Iris pigment epithelial cell (primary cell): Measurements from ENCODE around the gene GPX6.
A peak's percentile ranks its signal among the peaks of the same experiment; 100 is the strongest.
"Not testable (repeated sequence)": the region's sequence is repeated elsewhere in the genome, so short reads cannot be mapped to it uniquely, and the experiment has no call there.

ENCODE experiments used
- DNase-seq: peaks from one replicate; pipeline ENCODE4 v3.0.0-alpha.2; 2011; ENCODE audit warnings: low read depth

The GPX6 gene, protein sequence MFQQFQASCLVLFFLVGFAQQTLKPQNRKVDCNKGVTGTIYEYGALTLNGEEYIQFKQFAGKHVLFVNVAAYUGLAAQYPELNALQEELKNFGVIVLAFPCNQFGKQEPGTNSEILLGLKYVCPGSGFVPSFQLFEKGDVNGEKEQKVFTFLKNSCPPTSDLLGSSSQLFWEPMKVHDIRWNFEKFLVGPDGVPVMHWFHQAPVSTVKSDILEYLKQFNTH

DNA sequence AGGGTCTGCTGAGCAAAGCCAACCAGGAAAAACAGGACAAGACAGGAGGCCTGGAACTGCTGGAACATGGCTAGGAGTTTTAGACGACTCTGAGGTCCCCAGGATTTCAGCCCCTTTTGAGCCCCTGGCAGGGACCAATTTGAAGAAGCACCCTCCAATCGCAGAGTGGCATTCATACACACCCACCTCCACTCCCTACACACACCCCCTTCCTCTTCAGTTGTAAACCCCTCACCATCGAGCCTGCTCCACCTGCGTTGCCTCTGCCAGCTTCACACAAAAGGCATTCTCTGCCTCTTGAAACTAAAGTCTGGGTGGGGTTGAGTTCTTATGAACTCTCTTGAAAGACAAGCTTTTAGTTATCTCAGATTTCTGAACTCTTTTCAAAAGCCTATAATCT, at the start of gene GPX6:
GPX6 (minus strand) TSS at position 118 of the 400 bp plus-strand sequence; CDS start at position 68, 50 bp downstream.
- no peak for DNase-seq

DNA sequence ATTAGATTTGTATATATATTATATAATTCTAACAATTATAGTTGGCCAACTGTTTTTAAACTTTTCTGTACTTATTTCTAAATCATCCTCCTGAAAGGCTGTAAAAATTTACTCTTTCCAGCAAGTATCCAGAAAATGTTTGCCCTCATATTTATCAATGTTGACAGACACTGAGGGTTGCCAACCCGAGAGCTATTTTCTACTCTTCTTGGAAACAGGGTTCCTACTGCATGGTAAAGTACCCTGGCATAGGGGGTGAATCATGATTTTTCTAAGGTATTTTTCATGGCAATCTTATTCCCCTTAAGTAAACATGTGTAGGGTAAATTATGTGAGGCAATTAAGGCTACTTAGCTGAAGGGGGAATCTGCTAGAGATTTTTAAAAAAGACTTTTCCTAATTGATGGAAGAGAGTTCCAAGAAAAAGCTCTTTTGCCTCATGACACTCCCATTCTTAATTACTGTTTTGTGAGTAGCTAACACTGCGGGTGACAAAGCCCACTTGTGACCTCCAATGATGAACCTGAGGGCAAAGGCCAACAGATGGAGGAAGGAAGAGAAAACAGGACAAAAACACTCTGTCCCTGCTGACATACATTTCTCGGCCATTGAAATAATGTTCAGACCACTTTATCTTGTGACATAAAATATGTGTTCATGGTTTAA, 48.0 kb upstream of the GPX6 start:
- no peak for DNase-seq

DNA sequence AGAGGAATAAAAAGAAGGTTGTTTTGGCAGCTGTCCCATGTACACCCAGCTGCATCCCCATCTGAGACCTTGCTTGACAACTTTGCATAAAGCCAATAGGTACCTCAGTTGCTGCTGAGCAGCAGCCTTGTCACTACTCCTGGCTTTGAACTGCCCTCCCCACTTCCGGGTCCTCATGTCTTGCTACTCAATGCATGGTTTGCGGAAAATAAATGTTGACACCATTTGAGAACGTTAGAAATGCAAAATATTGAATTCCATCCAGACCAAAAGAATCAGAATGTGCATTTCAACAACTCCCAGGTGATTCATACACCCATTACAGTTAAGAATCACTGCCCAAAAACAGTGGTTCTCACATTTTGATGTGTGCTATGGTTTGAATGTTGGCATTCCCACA, 43.0 kb upstream of the GPX6 start:
- DNase-seq = no peak

DNA sequence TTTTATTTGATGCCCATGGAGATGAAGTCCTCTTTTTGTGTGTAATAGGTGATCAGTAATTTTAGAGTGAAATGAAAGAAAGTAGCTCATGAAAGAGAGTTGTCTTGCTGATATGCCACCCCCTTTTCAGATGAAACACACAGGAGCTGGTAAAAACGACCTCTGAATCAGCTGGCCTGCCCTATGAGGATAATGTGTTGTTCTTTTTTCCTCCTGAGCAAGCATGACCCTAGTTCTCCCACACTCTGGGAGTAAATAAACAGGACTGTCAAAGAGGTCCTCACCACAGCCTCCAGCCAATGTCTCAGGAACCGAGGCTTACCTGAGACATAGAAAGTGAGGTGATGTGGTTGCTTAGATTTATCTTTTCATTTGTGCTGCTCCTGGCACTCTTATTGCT, 39.5 kb upstream of the GPX6 start:
- DNase-seq = no peak

DNA sequence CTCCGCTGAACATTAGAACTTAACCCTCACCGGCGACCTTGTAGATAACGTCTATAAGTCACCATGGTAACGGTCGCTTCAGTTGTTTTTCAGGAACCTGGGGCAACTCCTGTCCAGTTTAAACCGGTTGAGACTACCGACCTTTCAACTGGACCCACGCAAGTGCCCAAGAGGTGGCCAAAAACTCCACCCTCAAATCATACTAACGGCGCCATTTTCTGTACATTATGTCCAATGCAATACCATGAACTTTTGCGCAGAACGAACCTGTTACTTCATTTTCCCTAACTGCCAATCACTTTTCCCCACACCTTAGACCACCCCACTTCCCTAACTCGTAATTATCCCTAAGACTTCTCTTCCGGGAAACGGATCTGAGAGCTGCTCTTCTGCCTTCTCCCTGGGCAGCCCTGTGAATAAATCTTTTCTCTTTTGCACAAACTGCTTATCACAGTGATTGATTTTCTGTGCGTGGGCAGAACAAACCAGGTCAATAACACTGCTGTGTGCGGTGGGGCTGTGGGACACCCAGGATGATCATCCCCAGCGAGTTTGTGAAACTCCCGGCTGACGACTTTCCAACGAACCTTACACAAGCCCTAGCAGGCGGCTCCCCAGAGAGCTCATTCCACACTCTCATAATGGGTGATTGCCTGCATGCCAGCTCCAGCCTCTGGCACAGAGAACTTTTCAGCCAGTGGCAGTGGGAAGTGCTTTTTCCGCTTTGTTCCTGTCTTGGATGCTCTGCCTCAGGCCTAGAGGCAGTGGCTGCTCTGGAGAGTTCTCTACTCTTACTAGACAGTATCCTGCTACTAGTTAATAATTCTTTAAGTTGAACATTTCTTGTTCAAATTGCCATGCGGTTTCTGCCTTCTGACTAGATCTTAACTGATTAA, 38.6 kb upstream of the GPX6 start:
- no peak for DNase-seq

DNA sequence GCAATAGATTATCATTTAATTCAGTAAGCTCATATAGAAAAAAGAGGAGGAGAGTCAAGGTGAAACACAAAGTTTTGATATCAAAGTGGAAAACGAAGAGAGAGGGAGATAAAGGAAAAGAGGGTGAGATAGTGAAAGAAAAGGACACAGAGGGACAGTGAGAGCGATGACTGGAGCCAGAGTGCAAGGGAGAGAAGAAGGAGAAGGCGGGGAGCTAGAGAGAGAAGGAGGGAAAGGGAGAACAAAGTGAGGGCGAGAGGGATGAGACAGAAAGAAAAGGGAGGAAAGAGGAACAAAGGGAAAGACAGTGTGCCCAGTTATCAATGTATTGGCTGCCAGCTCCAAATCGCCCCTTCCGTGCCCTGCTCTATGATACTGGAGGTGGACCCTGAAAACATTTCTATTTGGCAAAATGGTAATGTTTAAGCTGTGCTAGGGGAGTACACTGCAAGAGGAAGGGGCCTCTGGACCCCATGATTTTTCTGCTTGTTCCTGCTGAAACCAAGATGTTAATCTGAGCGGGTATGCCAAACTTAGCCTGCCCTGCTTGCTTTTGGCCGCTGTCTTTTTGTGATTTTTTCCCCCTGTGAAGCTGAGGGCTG, 37.9 kb upstream of the GPX6 start:
- DNase-seq = no peak

DNA sequence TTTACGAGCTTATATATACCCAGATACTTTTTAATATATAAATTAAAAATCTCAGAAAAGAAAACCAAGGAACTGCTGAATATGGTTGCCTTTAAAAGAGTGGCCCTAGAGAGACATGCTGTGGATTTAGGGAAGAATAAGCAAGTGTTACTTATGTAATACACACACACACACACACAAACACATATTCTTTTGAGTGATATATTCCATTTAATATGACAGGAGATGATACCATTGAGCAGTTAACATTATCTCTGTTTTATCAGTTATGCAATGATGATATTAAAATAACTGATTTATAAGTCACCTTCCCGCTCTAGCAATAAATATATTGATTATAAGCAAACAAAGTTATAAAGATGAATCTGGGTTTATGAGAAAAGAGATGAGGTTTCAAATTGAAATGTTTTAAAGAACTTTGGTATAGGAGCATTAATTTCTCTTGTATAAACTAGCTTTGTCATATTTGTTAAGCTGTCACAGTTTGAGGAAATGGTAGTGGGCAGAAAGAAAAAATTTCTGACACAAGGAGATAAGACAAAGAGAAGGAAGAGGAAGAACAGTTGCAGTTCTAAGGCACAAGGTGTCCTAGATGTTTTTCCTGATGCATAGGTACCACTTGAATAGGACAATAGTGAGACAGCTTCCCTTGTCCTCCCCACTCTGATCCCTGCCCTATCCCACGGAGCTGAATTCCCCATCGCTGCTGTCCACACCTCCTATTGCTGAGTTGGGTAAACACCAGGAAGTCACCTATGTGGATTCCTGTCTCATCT, 36.5 kb upstream of the GPX6 start:
- no peak for DNase-seq

DNA sequence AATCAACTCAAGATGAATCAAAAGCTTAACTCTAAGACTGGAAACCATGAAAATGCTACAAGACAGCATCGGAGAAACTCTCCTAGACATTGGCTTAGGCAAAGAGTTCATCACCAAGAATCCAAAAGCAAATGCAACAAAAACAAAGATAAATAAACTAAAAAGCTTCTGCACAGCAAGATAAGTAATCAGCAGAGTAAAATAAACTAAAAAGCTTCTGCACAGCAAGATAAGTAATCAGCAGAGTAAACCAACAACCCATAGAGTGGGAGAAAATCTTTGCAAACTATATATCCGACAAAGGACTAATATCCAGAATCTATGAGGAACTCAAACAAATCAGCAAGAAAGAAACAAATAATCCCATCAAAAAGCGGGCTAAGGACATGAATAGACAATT, 31.4 kb upstream of the GPX6 start:
- not testable (repeated sequence) for DNase-seq

DNA sequence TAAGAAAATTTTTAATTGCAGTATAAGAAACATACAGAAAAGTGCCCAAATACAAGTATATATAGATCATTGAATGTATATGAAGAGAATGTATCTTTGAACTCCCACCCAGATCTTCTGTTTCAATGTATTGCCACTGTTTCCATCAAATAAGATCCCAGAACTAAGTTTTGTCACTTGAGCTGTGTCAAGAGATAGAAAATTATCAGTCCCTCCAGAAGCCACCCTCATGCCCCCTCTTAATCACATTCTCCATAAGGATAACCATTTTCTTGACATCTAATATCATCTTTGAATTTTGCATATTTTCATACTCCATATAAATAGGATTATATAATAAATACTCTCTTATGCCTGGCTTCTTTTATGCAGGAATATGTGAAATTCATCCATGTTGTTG, 30.4 kb upstream of the GPX6 start:
- no peak for DNase-seq

DNA sequence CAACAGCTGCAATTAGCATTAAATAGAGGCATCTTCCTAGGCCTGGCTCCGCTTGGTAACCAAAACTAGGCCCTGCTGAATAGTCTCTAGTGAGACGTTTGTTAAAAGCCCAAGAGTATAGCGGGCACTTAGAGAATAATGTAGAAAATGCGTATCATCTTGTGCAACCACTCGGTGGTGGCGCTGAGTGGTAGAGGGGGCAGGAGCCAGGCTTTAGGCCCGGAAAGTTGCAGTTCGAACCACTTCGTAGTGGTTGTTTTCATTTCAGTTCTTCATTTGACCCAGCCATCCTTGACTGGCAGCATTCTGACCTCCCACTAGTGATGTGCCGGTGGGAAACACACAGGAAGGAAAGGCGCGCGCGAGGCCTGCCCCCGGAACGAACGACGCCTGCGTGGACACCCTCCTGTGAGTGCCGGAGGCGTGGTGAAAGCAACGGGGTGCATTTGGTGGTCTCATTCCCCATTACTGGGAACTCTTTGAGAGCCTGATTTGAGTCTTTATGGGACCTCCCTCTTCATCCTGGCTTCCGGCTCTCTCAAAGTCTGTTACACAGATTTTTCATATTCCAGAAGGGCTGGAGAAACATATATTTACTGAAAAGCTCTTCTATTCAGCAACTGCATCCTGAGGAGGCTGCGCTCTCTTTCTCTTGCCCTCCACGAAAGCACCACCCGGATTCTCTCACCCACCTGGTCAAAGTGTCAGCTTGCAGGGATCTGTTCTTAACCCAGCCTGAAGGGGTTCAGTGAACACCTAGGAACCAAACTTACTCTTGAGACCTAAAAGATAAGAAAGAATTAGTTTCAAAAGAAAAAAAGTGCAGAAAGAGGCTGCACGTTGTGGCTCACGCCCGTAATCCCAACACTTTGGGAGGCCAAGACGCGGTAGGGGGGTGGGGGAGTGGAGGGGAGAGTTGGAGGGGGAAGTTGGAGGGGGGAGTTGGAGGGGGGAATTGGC, 28.3 kb upstream of the GPX6 start:
- DNase-seq = peak; percentile 17

DNA sequence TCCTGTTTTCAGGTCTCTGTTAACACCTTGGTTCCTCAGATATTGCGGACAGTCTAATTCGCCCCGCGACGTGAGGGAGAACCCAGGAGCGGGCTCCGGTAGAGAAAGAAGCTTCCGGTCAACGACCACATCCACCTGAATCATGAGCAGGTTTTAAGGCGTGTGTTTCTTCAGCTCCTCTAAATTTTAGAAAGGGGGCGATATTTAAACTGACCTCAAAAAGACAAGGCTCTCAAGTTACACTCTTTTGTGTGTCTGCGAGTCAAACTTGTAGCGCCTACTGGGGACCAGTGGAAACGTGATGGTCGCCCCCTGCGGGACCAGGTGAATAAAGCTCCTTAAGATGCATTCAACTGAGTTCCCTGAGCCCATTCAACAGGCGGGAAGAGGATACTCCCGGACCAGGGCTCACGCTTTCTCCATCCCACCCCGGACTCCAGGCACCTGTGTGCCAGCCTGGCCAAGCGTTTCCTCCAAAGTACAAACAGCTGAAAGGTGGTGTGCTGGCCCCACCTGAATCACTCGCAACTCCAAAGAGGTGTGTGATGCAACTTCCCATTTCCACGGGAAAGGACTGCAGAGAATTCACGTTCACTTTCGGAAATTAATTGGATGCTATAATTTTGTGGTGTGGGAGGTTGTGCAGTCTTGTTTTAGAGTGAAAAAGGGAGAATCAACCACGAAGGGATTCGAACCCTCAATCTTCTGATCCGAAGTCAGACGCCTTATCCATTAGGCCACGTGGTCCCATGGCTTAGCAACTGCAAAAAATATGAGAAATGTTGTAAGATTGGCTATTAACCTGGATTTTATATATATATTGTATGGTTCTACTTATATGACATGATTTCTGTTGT, 27.1 kb upstream of the GPX6 start:
- DNase-seq = peak; percentile 88

DNA sequence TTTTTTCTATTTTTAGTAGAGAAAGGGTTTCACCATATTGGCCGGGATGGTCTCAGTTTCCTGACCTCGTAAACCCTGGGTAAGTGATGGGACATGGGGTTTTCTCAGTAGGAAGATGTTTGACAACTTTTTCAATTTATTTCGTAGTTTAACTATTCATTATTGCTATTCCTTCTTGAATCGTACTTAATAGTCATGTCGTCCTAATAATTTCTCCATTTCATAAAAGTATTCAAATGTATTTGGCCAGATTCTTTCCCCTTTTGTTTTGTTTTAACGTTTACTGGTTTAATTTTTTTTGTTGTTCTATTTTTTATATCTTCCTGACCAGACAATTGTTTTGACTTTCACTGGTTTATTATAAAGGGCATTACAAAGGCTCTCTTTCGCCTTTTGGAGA, 26.4 kb upstream of the GPX6 start:
- DNase-seq = no peak

DNA sequence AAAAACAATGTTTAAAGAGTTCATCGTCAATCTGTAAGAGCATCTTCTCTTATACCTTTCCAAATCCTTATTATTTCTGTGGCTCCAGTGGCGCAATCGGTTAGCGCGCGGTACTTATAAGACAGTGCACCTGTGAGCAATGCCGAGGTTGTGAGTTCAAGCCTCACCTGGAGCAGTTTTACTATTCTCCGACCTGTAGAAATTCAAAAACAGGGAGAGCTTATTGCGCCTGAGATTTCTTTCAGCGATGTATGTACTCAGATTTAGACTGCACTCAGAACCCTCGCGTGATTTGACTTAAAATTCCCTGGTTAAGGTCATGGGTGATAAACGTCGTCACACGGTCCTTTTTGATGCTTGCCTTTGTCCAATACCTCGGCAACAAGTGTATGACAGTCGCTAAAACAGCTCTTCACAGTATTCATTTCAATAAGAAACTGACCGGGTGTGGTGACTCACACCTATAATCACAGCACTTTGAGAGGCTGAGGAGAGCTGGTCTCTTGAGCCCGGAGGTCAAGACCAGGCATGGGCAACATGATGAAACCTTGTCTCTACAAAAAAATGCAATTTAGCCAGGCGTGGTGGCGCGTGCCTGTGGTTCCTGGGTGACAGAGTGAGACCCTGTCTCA, 22.0 kb upstream of the GPX6 start:
- DNase-seq = peak; percentile 63

DNA sequence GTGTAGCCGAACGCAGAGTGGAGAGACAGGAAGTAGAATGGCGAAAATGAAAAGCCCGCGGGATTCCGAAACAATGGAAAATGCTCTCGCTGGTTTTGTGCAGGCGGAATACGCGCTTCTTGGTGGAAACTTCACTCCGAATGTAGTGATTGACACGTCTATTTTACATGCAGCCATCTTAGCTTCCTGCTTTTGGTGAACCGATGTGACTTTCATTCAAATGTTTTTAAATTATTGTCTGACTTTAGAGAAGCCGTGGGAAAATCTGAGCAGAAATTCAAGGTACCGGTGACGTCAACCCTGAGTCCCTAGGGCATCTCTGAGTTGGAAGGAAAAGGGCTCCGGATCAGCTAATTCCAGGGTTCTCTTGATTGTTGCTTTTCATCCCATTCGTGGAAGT, 21.5 kb upstream of the GPX6 start:
- DNase-seq = peak; percentile 42

DNA sequence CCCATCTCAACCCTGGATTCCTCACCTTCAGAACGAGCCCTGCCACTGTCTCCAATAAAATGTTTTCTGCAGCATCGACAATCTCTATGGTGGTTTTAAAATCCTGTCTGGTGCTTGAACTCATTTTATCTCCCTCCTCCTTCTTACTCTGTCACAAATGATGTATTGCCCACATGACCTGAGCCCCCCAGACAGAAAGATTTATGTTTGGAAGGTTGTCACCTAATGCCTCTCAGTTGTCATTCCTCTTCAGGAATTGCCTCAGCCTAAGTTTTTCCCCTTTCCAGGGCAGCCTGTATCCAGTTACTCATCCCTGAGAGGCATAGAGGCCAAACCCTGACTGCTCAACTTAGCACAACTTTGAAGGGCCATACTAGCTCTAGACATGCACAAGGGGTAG, 19.3 kb upstream of the GPX6 start:
- DNase-seq = no peak

DNA sequence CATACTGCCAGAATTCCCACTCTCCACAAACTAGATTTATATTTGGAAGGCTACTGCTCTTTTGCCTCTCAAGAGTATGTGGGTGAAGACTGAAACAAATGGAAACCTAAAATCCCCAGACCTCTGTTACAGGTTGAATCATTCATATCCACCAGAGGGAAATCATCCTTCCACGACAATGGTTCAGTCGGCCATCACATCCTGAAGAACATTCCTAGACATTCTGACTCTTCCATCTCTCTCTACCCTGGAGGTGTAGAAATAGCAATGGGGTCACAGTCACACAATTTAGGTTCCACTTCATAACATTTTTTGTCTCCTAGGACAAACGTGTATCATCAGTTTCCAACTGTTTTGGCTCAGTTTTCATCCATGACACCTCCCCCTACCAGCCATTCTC, 18.7 kb upstream of the GPX6 start:
- no peak for DNase-seq

DNA sequence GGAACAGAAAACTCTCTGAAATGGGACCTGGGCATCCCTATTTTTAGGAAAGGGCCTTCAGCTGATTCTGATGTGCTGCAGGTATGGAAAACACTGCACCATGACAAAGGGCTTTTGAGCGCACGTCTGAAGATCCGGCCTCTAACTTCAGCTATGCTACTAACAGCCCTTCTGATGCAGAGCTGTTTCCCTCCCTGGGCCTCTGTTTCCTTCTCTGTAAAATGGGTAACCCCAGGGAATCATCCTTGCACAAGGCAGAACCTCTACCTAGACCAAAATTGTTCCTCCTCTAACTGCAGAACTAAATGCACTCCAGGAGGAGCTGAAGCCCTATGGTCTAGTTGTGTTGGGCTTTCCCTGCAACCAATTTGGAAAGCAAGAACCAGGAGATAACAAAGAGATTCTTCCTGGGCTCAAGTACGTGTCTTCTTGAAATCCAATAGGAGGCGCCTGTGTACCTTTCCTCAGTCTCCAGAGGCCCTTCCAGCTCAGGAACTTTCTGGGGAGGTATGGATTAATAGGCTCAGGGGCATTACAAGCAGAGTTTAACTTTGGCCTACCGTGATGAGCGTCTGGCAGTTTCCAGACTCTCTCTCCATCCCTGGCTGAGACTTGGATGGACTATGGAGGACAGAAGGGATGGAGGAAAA, 16.0 kb upstream of the GPX6 start:
- DNase-seq = no peak

DNA sequence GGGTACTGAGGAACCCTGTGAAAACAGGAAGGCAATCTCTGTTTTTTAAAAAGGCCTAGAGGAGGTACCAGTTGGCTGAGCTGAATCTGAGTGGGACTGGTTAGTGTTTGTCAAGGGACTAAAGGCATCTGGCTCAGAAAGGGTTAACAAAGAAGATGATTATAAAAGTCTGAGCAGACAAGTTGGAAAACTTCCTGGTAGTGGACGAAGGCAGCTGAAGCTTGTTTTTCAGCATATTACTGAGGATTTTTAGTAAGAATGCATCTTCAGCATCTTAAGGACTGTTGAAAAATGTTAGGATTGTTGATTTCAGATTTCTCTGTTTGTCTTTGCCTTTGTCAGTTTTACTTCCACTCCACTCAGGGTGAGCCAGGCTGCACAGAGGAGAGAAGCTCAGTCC, 15.2 kb upstream of the GPX6 start:
- no peak for DNase-seq
